Stimulated activated naive B cell treated with anti-CD40 and anti-IgM and Interleukin-4, amounts not matched to agents 10 μg/mL and 1 μg/mL and 100 μg/mL, for 72 hours (primary cell): ENCODE measurements around the gene RBBP8.

Experiments
- ATAC-seq, 2 donors: fragments of 150-1000 bp; cut with Tn5 transposase; replicated peaks; 2 replicates each; pipeline ENCODE4 v1.10.0; 2021; ENCODE audit warnings: moderate library complexity in 1 of 2
- DNase-seq: peaks from one replicate; pipeline ENCODE4 v3.0.0; 2021
- H3K27ac Mint-ChIP-seq: one replicate; pipeline ENCODE4 v1.8.0; 2022; ENCODE audit warnings: mild to moderate bottlenecking, mixed read lengths
- H3K27me3 Mint-ChIP-seq, 2 donors: one replicate each; pipeline ENCODE4 v1.8.0; 2022; ENCODE audit warnings: mixed read lengths in 2 of 2
- H3K36me3 Mint-ChIP-seq, 2 donors: one replicate each; pipeline ENCODE4 v1.8.0; 2022; ENCODE audit warnings: mixed read lengths in 2 of 2, mild to moderate bottlenecking in 1 of 2
- H3K4me1 Mint-ChIP-seq, 2 donors: one replicate each; pipeline ENCODE4 v1.8.0; 2022; ENCODE audit warnings: mixed read lengths in 2 of 2, mild to moderate bottlenecking in 1 of 2
- H3K4me3 Mint-ChIP-seq, 2 donors: one replicate each; pipeline ENCODE4 v1.8.0; 2022; ENCODE audit warnings: mild to moderate bottlenecking in 2 of 2, mixed read lengths in 2 of 2, moderate library complexity in 1 of 2
- H3K9me3 Mint-ChIP-seq, 2 donors: one replicate each; pipeline ENCODE4 v1.8.0; 2022; ENCODE audit warnings: mixed read lengths in 2 of 2, mild to moderate bottlenecking in 1 of 2

The RBBP8 gene

DNA sequence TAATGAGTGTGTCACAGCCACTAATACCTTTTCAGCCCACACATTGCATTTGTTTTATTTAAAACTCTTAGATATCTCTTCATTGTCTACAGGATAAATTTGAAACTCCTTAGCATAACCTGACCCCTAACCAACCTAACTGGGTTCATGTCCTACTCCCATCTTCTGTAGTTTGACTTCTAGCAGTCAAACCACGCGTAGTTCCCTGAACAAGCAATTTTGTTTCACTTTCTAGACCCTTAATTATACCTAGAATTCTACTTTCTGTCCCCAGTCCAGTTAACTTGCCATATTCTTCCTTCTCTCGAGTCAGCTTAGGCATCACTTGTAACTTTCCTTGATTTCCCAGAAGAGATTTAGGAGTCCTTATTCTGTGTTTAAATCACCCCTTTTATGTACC, 55.1 kb downstream of the RBBP8 start:
- H3K27ac Mint-ChIP-seq: no peak overlapping the region
- H3K9me3 Mint-ChIP-seq: no peaks in the 10 kb centered on the region
- ATAC-seq (no peak), DNase-seq (no peak)
- H3K4me3 Mint-ChIP-seq: no peak overlapping the region
- no peaks in the 10 kb centered on the region for H3K4me1 Mint-ChIP-seq
- H3K36me3 Mint-ChIP-seq: peaks cover 14 to 20% of the 10 kb centered on the region in 2 donors
- H3K27me3 Mint-ChIP-seq: no peaks in the 10 kb centered on the region

DNA sequence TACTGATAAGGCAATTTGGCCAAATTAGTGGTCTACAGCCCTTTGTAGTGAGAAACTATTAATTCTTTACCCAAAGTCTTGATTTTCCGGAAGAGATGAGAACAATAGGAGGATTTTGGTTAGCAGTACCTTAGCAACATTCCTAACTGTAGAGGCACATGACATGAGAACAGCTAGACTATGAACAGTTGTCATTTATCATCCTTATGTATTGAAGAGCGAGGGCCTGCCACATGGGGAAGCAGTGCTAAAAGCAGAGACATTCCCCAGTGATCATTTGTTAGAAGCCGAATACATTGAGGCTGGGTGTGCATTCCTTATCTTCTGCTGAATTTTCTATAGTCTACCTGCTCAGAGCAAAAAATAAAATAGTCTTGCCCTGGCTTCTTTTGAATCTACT, 65.2 kb downstream of the RBBP8 start:
- H3K27me3 Mint-ChIP-seq: no peaks in the 10 kb centered on the region
- no peak for DNase-seq
- no peak overlapping the region for H3K4me3 Mint-ChIP-seq
- H3K36me3 Mint-ChIP-seq: peaks cover 21 to 45% of the 10 kb centered on the region in 2 donors
- no peaks in the 10 kb centered on the region for H3K4me1 Mint-ChIP-seq
- no peak overlapping the region for H3K27ac Mint-ChIP-seq
- no peaks in the 10 kb centered on the region for H3K9me3 Mint-ChIP-seq
- ATAC-seq: no peak

DNA sequence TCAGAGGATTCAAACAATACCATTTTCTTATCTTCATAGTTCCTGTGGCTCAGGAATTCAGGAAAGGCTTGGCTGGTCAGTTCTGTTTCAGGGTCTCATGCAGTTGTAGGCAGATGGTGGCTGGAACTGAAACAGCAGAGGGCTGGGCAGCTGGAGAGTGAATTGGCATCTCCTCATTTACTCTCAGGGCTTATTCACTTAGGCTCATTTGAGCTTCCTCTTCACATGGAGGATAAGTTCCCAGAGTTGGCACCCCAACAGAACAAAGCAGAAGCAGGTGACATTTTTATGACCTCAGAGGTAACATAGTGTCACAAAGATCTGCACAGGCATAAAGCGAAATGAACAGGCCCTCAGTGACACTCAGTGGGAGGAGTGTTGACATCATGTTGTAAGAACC, 66.1 kb downstream of the RBBP8 start:
- H3K4me1 Mint-ChIP-seq: no peaks in the 10 kb centered on the region
- H3K27me3 Mint-ChIP-seq: no peaks in the 10 kb centered on the region
- ATAC-seq (no peak), DNase-seq (no peak)
- H3K27ac Mint-ChIP-seq: no peak overlapping the region
- no peak overlapping the region for H3K4me3 Mint-ChIP-seq
- peaks cover 27 to 49% of the 10 kb centered on the region in 2 donors for H3K36me3 Mint-ChIP-seq
- no peaks in the 10 kb centered on the region for H3K9me3 Mint-ChIP-seq

DNA sequence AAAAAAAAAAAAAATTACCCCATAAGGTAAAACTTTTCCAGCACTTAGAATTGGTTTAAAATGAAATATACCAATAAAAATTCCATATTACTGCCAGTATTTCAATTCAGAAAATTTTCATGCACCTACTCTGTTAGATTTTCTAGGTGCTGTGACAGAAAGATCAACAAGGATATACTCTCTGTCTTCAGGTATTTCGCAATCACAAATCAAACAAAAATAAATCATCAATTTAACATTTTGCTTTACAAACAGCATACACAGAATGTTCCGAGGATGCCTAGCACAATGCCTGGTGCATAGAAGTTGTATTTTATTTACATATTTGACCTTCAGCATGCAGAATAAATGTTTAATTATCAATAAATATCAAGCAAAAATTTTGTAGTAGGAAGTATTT, 66.5 kb downstream of the RBBP8 start:
- H3K27me3 Mint-ChIP-seq: no peaks in the 10 kb centered on the region
- H3K9me3 Mint-ChIP-seq: no peaks in the 10 kb centered on the region
- H3K4me1 Mint-ChIP-seq: no peaks in the 10 kb centered on the region
- peaks cover 31 to 53% of the 10 kb centered on the region in 2 donors for H3K36me3 Mint-ChIP-seq
- H3K4me3 Mint-ChIP-seq: no peak overlapping the region
- no peak overlapping the region for H3K27ac Mint-ChIP-seq
- DNase-seq: no peak
- ATAC-seq: no peak

DNA sequence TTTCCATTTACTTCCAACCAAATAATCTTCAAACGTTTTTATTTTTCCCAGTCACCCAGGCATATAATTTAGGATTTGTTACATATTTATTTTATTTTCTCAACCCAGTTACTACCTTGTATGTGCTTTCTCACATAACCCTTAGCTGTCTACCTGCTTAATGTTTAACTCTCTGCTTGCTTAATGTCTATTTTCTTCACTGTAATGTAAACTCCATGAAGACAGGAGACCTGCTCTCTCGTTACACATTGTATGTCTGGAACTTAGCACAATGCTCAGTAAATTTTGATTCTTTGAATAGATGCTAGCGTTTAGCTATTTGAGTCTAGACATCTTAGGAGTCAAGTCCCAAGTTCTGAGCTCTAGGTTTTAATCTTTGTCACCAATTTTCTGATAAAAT, 70.2 kb downstream of the RBBP8 start:
- H3K27ac Mint-ChIP-seq: no peak overlapping the region

DNA sequence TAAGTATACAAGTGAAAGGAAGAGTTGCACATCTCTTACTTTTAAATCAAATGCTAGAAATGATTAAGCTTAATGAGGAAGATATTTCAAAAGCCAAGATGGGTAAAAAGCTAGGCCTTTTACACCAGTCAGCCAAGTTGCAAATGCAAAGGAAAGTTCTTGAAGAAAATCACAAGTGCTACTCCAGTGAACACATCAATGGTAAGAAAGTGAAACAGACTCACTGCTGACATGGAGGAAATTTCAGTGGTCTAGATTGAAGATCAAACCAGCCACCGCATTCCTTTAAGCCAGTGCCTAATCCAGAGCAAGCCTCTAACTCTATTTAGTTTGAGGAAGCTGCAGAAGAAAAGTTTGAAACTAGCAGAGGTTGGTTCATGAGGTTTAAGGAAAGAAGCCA, 79.1 kb downstream of the RBBP8 start:
- H3K27ac Mint-ChIP-seq: no peak overlapping the region
- DNase-seq (no peak), ATAC-seq (no peak)
- H3K4me1 Mint-ChIP-seq: no peaks in the 10 kb centered on the region
- H3K9me3 Mint-ChIP-seq: no peaks in the 10 kb centered on the region
- no peak overlapping the region for H3K4me3 Mint-ChIP-seq
- no peaks in the 10 kb centered on the region for H3K27me3 Mint-ChIP-seq
- peaks cover 22 to 45% of the 10 kb centered on the region in 2 donors for H3K36me3 Mint-ChIP-seq

More for the DNA sequence above, 70.2 kb downstream of the RBBP8 start:
- ATAC-seq (no peak), DNase-seq (no peak)
- H3K9me3 Mint-ChIP-seq: no peaks in the 10 kb centered on the region
- H3K4me1 Mint-ChIP-seq: no peaks in the 10 kb centered on the region
- H3K36me3 Mint-ChIP-seq: peaks cover 32 to 57% of the 10 kb centered on the region in 2 donors
- H3K27me3 Mint-ChIP-seq: no peaks in the 10 kb centered on the region
- H3K4me3 Mint-ChIP-seq: no peak overlapping the region

DNA sequence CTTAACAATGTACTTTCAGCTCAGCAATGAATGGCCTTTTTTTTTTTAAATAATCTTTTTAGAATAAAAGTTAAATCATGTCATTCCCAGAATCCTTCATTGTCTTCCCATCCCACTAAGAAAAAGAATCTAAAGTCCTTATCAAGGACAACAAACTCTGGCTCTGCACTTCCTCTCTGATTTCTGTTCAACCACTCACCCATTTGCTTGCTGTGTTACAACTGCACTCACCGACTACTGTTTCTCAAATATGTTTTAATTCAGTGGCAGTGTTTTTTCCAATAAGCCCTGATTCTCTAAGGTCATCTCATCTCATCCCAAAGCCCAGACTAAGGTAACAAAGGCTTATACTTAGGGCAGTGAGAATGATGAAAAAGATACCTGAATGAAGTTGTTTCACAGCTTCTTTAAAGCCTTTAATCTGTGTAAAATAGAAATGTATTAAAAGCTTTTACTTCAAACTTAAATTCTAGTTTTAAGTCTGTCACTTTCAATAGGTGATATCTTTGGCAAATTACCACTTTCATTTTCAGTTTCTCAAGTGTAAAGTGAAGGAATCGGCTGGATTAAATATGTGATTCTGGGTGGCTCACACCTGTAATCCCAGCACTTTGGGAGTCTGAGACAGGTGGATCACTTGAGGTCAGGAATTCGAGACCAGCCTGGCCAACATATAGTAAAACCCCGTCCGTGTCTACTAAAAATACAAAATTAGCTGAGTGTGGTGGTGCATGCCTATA, 87.6 kb downstream of the RBBP8 start:
- H3K4me3 Mint-ChIP-seq: no peak overlapping the region

DNA sequence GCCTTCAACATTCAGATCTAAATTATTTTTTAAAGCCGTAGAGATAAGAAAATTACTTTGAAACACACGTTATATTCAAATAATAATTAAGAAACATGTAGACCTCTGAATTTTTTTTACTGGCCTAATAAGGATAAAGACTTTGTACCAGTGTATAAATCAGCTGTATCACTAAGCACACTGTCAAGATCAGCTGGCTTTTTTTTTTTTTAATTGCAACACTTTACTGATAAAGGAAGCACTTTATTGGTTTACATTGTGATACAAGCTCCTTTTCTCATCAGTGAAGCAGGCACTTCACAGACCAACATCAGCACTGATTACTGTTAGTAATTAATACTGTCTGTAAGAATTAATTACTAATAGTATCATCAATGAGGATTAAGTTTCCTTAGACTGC, 88.5 kb downstream of the RBBP8 start:
- no peaks in the 10 kb centered on the region for H3K9me3 Mint-ChIP-seq
- ATAC-seq: no peak
- H3K27ac Mint-ChIP-seq: no peak overlapping the region
- no peak for DNase-seq
- peaks cover 22 to 38% of the 10 kb centered on the region in 2 donors for H3K36me3 Mint-ChIP-seq
- H3K4me1 Mint-ChIP-seq: peaks cover 5 to 9% of the 10 kb centered on the region in 2 donors
- no peaks in the 10 kb centered on the region for H3K27me3 Mint-ChIP-seq
- H3K4me3 Mint-ChIP-seq: no peak overlapping the region

More for the DNA sequence above, 87.6 kb downstream of the RBBP8 start:
- no peaks in the 10 kb centered on the region for H3K27me3 Mint-ChIP-seq
- peaks cover 16 to 34% of the 10 kb centered on the region in 2 donors for H3K36me3 Mint-ChIP-seq
- DNase-seq: no peak
- ATAC-seq: no peak
- no peaks in the 10 kb centered on the region for H3K9me3 Mint-ChIP-seq
- H3K4me1 Mint-ChIP-seq: peaks cover 5 to 9% of the 10 kb centered on the region in 2 donors
- peak overlapping the region; percentile 21 for H3K27ac Mint-ChIP-seq

DNA sequence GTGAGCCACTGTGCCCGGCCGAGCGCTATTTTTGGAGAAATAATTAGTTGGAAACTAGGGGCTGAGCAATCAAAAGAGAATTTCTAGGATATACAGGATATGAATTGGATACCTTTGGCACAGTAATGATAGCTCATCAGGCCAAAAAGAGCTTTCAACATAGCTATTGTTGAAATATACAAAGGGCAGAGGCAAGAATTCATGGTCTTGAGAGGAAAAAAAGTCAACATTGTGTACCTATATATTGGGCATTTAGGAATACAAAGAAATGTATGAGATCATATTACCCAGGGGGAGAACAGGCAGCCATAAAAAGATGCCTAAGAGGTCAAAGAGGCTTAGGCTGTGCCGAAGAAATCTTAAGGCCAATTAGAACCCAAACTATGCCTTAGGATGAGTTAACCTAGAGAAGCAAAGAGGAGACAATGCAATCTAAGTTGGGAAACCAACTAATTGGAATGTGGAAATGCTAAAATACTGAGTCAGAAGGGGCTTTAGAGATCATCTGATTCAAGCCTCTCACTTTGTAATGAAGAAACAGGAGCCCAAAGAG, 99.0 kb downstream of the RBBP8 start:
- peaks cover 12 to 22% of the 10 kb centered on the region in 2 donors for H3K36me3 Mint-ChIP-seq
- H3K9me3 Mint-ChIP-seq: no peaks in the 10 kb centered on the region
- ATAC-seq (no peak), DNase-seq (no peak)
- H3K27ac Mint-ChIP-seq: no peak overlapping the region
- no peaks in the 10 kb centered on the region for H3K27me3 Mint-ChIP-seq
- H3K4me3 Mint-ChIP-seq: no peak overlapping the region
- H3K4me1 Mint-ChIP-seq: no peaks in the 10 kb centered on the region

DNA sequence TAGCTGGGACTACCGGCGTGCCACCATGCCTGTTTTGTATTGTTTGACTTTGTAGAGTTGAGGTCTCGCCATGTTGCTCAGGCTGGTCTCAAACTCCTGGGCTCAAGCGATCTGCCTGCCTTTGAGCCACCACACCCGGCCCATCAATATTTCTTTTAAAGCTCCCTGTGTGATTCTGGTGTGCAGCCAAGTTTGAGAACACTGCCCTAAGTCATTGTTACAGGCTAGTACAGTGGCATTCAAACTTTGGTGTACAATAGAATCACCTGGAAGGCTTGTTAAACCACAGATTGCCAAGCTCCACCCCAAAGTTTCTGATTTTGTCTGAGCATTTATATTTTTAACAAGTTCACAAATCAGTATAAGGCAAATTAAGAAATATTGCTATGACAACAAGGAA, 99.9 kb downstream of the RBBP8 start:
- H3K9me3 Mint-ChIP-seq: no peaks in the 10 kb centered on the region
- DNase-seq (no peak), ATAC-seq (no peak)
- H3K36me3 Mint-ChIP-seq: peaks cover 8 to 16% of the 10 kb centered on the region in 2 donors
- H3K4me1 Mint-ChIP-seq: no peaks in the 10 kb centered on the region
- H3K27me3 Mint-ChIP-seq: peaks cover 0 to 4% of the 10 kb centered on the region in 2 donors
- no peak overlapping the region for H3K4me3 Mint-ChIP-seq
- H3K27ac Mint-ChIP-seq: no peak overlapping the region

DNA sequence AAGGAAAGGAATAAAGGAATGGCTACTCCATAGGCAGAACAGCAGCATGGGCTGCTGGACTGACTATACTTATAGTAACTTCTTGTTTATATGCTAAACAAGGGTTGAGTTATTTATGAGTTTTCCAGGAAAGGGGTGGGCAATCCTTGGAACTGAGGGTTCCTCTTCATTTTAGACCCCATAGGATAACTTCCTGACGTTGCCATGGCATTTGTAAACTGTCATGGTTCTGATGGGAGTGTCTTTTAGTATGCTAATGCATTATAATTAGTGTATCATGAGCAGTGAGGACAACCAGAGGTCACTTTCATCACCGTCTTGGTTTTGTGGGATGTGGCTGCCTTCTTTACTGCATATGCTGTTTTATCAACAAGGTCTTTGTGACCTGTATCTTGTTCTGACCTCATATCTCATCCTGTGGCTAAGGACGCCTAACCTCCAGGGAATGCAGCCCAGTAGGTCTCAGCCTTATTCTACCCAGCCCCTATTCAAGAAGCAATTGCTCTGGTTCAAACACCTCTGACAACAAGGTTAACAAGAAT, 103.6 kb downstream of the RBBP8 start:
- H3K27ac Mint-ChIP-seq: no peak overlapping the region

DNA sequence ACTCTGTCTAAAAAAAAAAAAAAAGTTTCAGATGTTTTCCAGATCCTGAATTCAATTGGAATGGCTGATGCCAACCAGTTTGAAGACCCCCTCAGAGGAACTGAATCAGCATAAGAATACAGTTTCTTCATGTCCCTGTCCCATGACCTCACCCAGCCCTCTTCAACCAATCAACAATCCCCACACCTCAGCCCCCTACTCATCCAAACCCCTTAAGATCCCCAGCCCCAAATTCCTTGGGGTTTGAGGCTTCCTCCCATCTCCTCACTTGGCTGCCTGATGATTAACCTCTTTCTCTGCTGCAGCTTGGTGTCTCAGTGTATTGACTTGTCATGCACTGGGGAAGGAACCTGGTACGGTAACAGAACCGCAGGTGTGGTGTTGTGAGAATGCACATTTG, 104.5 kb downstream of the RBBP8 start:
- no peak for ATAC-seq
- Mint-ChIP-seq H3K4me1 (no peaks in the 10 kb centered on the region), H3K36me3 (peaks cover 0 to 4% of the 10 kb centered on the region in 2 donors), H3K9me3 (no peaks in the 10 kb centered on the region), H3K27ac (no peak overlapping the region), H3K27me3 (peaks cover 0 to 4% of the 10 kb centered on the region in 2 donors), H3K4me3 (no peak overlapping the region)
- no peak for DNase-seq

More for the DNA sequence above, 103.6 kb downstream of the RBBP8 start:
- Mint-ChIP-seq H3K27me3 (peaks cover 0 to 4% of the 10 kb centered on the region in 2 donors), H3K4me1 (no peaks in the 10 kb centered on the region), H3K4me3 (no peak overlapping the region), H3K9me3 (no peaks in the 10 kb centered on the region), H3K36me3 (peaks cover 0 to 4% of the 10 kb centered on the region in 2 donors)
- no peak for ATAC-seq
- no peak for DNase-seq

DNA sequence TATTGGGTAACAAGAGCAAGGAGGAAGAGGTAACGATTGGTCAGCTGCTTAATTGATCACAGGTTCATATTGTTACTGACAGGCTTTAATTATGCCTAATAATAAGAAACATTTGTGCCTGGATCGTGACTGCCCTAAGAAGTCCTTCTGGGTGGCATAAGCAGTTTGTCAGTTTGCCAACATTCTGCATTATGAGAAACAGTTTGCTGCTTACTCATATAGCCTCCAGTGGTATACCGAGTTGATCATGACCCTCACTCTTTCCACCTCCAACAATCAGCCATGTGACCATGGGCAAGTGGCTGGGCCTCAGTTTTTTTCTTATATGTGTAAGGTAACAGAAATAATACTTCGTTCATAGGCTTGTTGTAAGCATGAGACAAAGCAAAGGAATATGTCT, 105.6 kb downstream of the RBBP8 start:
- Mint-ChIP-seq H3K27me3 (peaks cover 0 to 9% of the 10 kb centered on the region in 2 donors), H3K36me3 (peaks cover 0 to 4% of the 10 kb centered on the region in 2 donors), H3K9me3 (no peaks in the 10 kb centered on the region), H3K4me1 (no peaks in the 10 kb centered on the region), H3K4me3 (no peak overlapping the region), H3K27ac (no peak overlapping the region)
- no peak for DNase-seq
- no peak for ATAC-seq

DNA sequence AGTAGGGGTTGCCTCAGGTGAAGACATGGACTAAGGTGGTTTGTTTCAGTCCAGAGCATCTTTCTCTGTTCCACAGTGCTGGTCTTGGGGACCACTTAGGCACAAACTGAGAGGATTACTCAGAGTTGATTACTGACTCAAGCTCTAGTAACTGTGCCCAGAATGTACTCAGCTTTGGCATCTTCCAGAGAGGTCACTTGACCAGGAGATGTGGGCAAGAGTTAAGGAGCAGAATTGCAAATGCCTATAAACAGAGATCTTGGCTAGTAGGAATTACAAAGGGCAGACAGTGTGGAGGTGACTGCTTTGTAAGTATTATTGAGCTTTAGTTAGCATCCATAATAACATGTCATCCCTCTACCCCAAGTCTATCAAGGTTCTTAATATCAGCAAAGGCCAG, 109.0 kb downstream of the RBBP8 start:
- ATAC-seq: no peak
- no peak for DNase-seq
- Mint-ChIP-seq H3K36me3 (peaks cover 0 to 4% of the 10 kb centered on the region in 2 donors), H3K9me3 (peaks cover 0 to 4% of the 10 kb centered on the region in 2 donors), H3K4me1 (no peaks in the 10 kb centered on the region), H3K27me3 (peaks cover 0 to 9% of the 10 kb centered on the region in 2 donors), H3K4me3 (no peak overlapping the region), H3K27ac (no peak overlapping the region)

DNA sequence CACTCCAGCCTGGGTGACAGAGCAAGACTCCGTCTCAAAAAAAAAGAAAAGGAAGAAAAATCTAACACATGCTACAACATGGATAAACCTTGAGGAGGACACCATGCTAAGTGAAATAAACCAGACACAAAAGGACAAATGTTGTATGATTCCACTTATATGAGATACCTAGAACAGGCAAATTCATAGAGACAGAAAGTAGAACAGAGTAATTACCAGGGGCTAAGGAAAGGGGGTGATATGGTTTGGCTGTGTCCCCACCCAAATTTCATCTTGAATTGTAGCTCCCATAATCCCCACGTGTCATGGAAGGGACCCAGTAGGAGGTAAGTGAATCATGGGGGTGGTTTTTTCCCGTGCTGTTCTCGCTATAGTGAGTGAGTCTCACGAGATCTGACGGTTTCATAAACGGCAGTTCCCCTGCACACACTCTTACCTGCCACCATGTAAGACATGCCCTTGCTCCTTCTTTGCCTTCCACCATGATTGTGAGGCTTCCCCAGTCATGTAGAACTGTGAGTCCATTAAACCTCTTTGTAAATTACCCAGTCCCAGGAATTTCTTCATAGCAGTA, 110.8 kb downstream of the RBBP8 start:
- H3K4me3 Mint-ChIP-seq: no peak overlapping the region
- H3K36me3 Mint-ChIP-seq: no peaks in the 10 kb centered on the region
- ATAC-seq (no peak), DNase-seq (no peak)
- H3K9me3 Mint-ChIP-seq: peaks cover 0 to 4% of the 10 kb centered on the region in 2 donors
- peaks cover 0 to 4% of the 10 kb centered on the region in 2 donors for H3K27me3 Mint-ChIP-seq
- H3K27ac Mint-ChIP-seq: no peak overlapping the region
- H3K4me1 Mint-ChIP-seq: no peaks in the 10 kb centered on the region
